HL-60 (cell line): ENCODE measurements around the gene EYA2.
A peak's percentile ranks its signal among the peaks of the same experiment; 100 is the strongest.

ENCODE experiments used
- DNase-seq, 2 experiments: peaks; one replicate each; pipeline ENCODE4 v3.0.0-alpha.2; 2010 to 2020; ENCODE audit warnings: low read depth in 1 of 2, low spot score in 1 of 2
- H3K27ac ChIP-seq: fragments of 250-450 bp; sonication (Bioruptor Pico); replicated peaks from 2 replicates; pipeline ENCODE4 v1.5.1; 2020; ENCODE audit warnings: mild to moderate bottlenecking, moderate library complexity
- H3K27me3 ChIP-seq: fragments of 250-450 bp; sonication (Bioruptor Pico); 2 replicates; pipeline ENCODE4 v1.5.1; 2021; ENCODE audit warnings: mild to moderate bottlenecking, moderate library complexity; ENCODE audit not compliant: insufficient read depth, poor library complexity, severe bottlenecking
- H3K4me3 ChIP-seq: replicated peaks from 2 replicates; pipeline ENCODE4 v1.5.1; 2011; ENCODE audit warnings: mild to moderate bottlenecking, control low read depth, low read length; ENCODE audit not compliant: insufficient read depth
- GABPA ChIP-seq: IDR thresholded peaks from 2 replicates; pipeline ENCODE4 v1.6.1; 2012; ENCODE audit warnings: low read depth
- POLR2AphosphoS5 ChIP-seq: IDR thresholded peaks from 2 replicates; pipeline ENCODE4 v1.6.1; 2012; ENCODE audit warnings: low read depth
- SPI1 ChIP-seq: IDR thresholded peaks from 2 replicates; pipeline ENCODE4 v1.6.1; 2012; ENCODE audit warnings: low read depth, mild to moderate bottlenecking, borderline replicate concordance
- TF ChIP-seq, protein P1 (sequence below): IDR thresholded peaks from 2 replicates; pipeline ENCODE4 v1.6.1; 2012; ENCODE audit warnings: low read depth; ENCODE audit not compliant: insufficient replicate concordance
- TF ChIP-seq, protein P2 (sequence below): IDR thresholded peaks from one replicate; pipeline ENCODE4 v1.5.1; 2011; ENCODE audit warnings: low read length, control low read depth, inconsistent platforms; ENCODE audit not compliant: insufficient read depth

The EYA2 gene

DNA sequence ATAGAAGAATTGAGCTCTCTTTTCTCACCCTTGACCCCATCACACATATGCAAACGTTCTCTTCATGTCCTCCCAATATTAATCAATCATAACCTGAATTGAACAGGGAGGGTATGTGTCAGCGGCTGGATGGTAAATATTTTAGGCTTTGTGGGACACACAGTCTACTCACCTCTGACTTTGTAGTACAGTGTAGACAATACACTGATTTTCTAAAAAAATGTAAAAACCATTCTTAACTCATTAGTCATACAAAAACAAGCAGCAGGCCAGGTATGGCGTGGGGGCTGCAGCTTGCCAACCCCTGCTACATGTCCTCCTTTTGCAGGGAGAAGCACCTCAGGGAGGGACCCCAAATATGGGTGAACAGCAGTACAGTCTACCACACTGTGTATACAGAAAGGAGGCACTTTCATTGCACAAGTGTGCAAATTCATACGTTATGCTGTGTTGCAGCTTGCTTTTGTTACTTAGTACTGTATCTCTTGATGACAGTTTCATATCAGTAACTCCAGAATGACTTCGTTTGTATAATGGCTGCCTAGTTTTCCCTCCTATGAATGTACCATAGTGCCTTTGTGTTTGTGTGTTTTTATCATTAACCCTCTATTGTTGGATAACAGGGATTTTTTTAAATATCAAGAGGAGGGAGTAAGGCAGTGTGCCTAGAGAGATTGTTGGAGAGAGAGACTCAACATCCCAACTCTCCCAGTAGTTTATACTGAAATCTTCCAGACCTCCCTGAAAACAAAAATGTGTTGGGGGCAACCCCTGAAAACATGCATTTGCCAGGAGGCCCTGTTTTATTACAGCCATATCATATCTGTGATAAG, 247.5 kb downstream of the EYA2 start:
- TF ChIP-seq SPI1 (no peak), POLR2AphosphoS5 (no peak), GABPA (no peak)
- TF ChIP-seq, protein P1, sequence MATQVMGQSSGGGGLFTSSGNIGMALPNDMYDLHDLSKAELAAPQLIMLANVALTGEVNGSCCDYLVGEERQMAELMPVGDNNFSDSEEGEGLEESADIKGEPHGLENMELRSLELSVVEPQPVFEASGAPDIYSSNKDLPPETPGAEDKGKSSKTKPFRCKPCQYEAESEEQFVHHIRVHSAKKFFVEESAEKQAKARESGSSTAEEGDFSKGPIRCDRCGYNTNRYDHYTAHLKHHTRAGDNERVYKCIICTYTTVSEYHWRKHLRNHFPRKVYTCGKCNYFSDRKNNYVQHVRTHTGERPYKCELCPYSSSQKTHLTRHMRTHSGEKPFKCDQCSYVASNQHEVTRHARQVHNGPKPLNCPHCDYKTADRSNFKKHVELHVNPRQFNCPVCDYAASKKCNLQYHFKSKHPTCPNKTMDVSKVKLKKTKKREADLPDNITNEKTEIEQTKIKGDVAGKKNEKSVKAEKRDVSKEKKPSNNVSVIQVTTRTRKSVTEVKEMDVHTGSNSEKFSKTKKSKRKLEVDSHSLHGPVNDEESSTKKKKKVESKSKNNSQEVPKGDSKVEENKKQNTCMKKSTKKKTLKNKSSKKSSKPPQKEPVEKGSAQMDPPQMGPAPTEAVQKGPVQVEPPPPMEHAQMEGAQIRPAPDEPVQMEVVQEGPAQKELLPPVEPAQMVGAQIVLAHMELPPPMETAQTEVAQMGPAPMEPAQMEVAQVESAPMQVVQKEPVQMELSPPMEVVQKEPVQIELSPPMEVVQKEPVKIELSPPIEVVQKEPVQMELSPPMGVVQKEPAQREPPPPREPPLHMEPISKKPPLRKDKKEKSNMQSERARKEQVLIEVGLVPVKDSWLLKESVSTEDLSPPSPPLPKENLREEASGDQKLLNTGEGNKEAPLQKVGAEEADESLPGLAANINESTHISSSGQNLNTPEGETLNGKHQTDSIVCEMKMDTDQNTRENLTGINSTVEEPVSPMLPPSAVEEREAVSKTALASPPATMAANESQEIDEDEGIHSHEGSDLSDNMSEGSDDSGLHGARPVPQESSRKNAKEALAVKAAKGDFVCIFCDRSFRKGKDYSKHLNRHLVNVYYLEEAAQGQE, result no peak
- TF ChIP-seq, protein P2, sequence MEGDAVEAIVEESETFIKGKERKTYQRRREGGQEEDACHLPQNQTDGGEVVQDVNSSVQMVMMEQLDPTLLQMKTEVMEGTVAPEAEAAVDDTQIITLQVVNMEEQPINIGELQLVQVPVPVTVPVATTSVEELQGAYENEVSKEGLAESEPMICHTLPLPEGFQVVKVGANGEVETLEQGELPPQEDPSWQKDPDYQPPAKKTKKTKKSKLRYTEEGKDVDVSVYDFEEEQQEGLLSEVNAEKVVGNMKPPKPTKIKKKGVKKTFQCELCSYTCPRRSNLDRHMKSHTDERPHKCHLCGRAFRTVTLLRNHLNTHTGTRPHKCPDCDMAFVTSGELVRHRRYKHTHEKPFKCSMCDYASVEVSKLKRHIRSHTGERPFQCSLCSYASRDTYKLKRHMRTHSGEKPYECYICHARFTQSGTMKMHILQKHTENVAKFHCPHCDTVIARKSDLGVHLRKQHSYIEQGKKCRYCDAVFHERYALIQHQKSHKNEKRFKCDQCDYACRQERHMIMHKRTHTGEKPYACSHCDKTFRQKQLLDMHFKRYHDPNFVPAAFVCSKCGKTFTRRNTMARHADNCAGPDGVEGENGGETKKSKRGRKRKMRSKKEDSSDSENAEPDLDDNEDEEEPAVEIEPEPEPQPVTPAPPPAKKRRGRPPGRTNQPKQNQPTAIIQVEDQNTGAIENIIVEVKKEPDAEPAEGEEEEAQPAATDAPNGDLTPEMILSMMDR, result no peak
- DNase-seq, result no peak
- no peak overlapping the region for H3K27ac ChIP-seq
- H3K4me3 ChIP-seq, result no peak overlapping the region
- no peaks in the 10 kb centered on the region for H3K27me3 ChIP-seq

DNA sequence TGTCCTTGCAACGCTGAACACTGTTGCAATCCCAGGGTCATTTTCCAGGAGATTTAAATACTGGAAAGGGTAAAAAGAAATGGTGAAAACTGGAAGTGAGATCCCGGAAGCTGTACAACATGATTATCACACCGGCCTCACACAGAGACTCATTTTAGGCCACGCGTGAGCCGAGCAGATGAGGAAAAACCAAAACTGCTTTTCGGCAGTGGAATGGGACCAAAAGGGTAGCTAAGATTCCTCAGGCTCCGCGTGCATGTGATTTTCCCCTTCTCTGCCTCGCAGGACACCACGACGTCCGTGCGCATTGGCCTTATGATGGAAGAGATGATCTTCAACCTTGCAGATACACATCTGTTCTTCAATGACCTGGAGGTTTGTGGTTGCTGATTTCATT, 248.1 kb downstream of the EYA2 start:
- TF ChIP-seq POLR2AphosphoS5 (no peak), SPI1 (no peak), GABPA (no peak)
- TF ChIP-seq, protein P1, result no peak
- TF ChIP-seq, protein P2, result no peak
- no peak overlapping the region for H3K27ac ChIP-seq
- no peaks in the 10 kb centered on the region for H3K27me3 ChIP-seq
- no peak for DNase-seq
- H3K4me3 ChIP-seq, result no peak overlapping the region

DNA sequence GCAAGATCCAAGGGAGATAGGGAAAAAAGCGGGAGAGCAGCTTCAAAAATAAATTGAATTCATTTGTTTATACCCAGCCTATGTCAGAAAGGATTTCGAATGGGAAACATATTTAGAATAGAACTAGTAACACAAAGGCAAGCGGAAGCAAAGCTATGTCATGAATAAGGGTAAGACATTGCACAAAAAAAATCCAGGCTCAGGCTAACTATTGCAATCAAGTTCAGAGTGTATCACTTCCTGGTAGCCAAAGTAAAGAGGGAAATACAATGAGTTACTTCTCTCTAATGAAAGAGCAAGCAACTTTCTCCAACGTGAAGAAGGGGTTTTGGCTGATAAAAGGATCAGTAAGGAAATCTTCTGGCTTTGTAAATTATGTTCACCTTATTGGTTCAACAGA, 249.0 kb downstream of the EYA2 start:
- TF ChIP-seq, protein P1, result no peak
- TF ChIP-seq SPI1 (no peak), POLR2AphosphoS5 (no peak), GABPA (no peak)
- TF ChIP-seq, protein P2, result no peak
- Histone ChIP-seq H3K27ac (no peak overlapping the region), H3K27me3 (no peaks in the 10 kb centered on the region), H3K4me3 (no peak overlapping the region)
- DNase-seq, result peak; percentile 12 to 20
